Mesenchymal stem cell (in vitro differentiated cells and primary cell): ENCODE data around the gene NINJ2.

Experiments
- DNase-seq: peaks from one replicate; pipeline ENCODE4 v3.0.0-alpha.2; 2013
- H2AFZ ChIP-seq: one replicate; pipeline ENCODE4 v1.6.1; 2013; ENCODE audit warnings: low read depth, mild to moderate bottlenecking, control low read depth, inconsistent platforms, low read length, moderate library complexity
- H2AK5ac ChIP-seq: 2 replicates; pipeline ENCODE4 v1.6.1; 2013; ENCODE audit warnings: low read length, moderate library complexity, mild to moderate bottlenecking, inconsistent platforms; ENCODE audit not compliant: severe bottlenecking
- H2BK120ac ChIP-seq: one replicate; pipeline ENCODE4 v1.6.1; 2013; ENCODE audit warnings: low read depth, mild to moderate bottlenecking, inconsistent platforms, low read length, moderate library complexity
- H2BK12ac ChIP-seq, 2 experiments: one replicate each; pipeline ENCODE4 v1.6.1; 2013; ENCODE audit warnings: inconsistent platforms in 2 of 2, low read length in 2 of 2, mild to moderate bottlenecking in 2 of 2, moderate library complexity in 2 of 2, control low read depth in 1 of 2
- H2BK15ac ChIP-seq: one replicate; pipeline ENCODE4 v1.6.1; 2013; ENCODE audit warnings: mild to moderate bottlenecking, low read depth, inconsistent platforms; ENCODE audit not compliant: poor library complexity, severe bottlenecking
- H2BK5ac ChIP-seq: 2 replicates; pipeline ENCODE4 v1.6.1; 2013; ENCODE audit warnings: low read depth, mild to moderate bottlenecking, low read length, control low read depth, inconsistent platforms; ENCODE audit not compliant: poor library complexity, severe bottlenecking
- H3K14ac ChIP-seq, 2 experiments: one replicate each; pipeline ENCODE4 v1.6.1; 2013; ENCODE audit warnings: inconsistent platforms in 2 of 2, low read length in 2 of 2, control low read depth in 1 of 2, mild to moderate bottlenecking in 1 of 2, moderate library complexity in 1 of 2
- H3K18ac ChIP-seq, 2 experiments: one replicate each; pipeline ENCODE4 v1.6.1; 2013; ENCODE audit warnings: inconsistent platforms in 2 of 2, low read length in 2 of 2, control low read depth in 1 of 2, low read depth in 1 of 2, mild to moderate bottlenecking in 1 of 2
- H3K23ac ChIP-seq, 2 experiments: one replicate each; pipeline ENCODE4 v1.6.1; 2013; ENCODE audit warnings: inconsistent platforms in 2 of 2, low read length in 2 of 2, mild to moderate bottlenecking in 2 of 2, moderate library complexity in 2 of 2, control low read depth in 1 of 2
- H3K27ac ChIP-seq: 2 replicates; pipeline ENCODE4 v1.5.1; 2013; ENCODE audit warnings: mild to moderate bottlenecking, moderate library complexity, low read length, control low read depth, inconsistent platforms; ENCODE audit not compliant: poor library complexity, severe bottlenecking
- H3K27me3 ChIP-seq, 2 experiments: 2 replicates each; pipeline versions ENCODE4 v1.6.1 to v1.7.0; 2013; ENCODE audit warnings: low read length in 2 of 2, mild to moderate bottlenecking in 2 of 2, moderate library complexity in 2 of 2, control low read depth in 1 of 2, inconsistent platforms in 1 of 2; ENCODE audit not compliant: control insufficient read depth in 1 of 2, insufficient read depth in 1 of 2
- H3K36me3 ChIP-seq, 2 experiments: 2 replicates each; pipeline versions ENCODE4 v1.6.1 to v1.7.0; 2013; ENCODE audit warnings: low read length in 2 of 2, control low read depth in 1 of 2, inconsistent platforms in 1 of 2, low read depth in 1 of 2, mild to moderate bottlenecking in 1 of 2; ENCODE audit not compliant: insufficient read depth in 2 of 2, control insufficient read depth in 1 of 2
- H3K4ac ChIP-seq, 2 experiments: one replicate each; pipeline ENCODE4 v1.6.1; 2013; ENCODE audit warnings: inconsistent platforms in 2 of 2, low read length in 2 of 2, mild to moderate bottlenecking in 2 of 2, moderate library complexity in 2 of 2, control low read depth in 1 of 2, low read depth in 1 of 2
- H3K4me1 ChIP-seq: 2 replicates; pipeline ENCODE4 v1.6.1; 2013; ENCODE audit warnings: low read depth, low read length, control low read depth; ENCODE audit not compliant: control insufficient read depth, insufficient read depth
- H3K4me2 ChIP-seq: 2 replicates; pipeline ENCODE4 v1.6.1; 2013; ENCODE audit warnings: low read length, mild to moderate bottlenecking, inconsistent platforms; ENCODE audit not compliant: poor library complexity, severe bottlenecking
- H3K4me3 ChIP-seq, 2 experiments: 2 replicates each; pipeline versions ENCODE4 v1.5.1 to v1.7.0; 2013; ENCODE audit warnings: low read length in 2 of 2, mild to moderate bottlenecking in 2 of 2, control low read depth in 1 of 2, low read depth in 1 of 2; ENCODE audit not compliant: insufficient read depth in 1 of 2
- H3K79me1 ChIP-seq: replicated peaks from 2 replicates; pipeline ENCODE4 v1.6.1; 2013; ENCODE audit warnings: mild to moderate bottlenecking, control low read depth, low read length, inconsistent platforms; ENCODE audit not compliant: poor library complexity, severe bottlenecking
- H3K9ac ChIP-seq: 2 replicates; pipeline ENCODE4 v1.7.0; 2013; ENCODE audit warnings: mild to moderate bottlenecking, low read length, moderate library complexity
- H3K9me3 ChIP-seq: 2 replicates; pipeline ENCODE4 v1.7.0; 2013; ENCODE audit warnings: mild to moderate bottlenecking, low read length; ENCODE audit not compliant: control insufficient read depth
- H4K8ac ChIP-seq: one replicate; pipeline ENCODE4 v1.6.1; 2013; ENCODE audit warnings: inconsistent platforms, mild to moderate bottlenecking, low read length, moderate library complexity
- H4K91ac ChIP-seq: one replicate; pipeline ENCODE4 v1.6.1; 2013; ENCODE audit warnings: mild to moderate bottlenecking, low read length, inconsistent platforms
- WGBS: methylation state at CpG from one replicate; pipeline ENCODE4 v1.1.7; 2013; ENCODE audit warnings: mixed read lengths; 5-methylcytosine and 5-hydroxymethylcytosine counted together

NINJ2 gene

GRCh38 chr12:543114-543451, 120.2 kb downstream of the NINJ2 start:
- no peak overlapping the region for H3K27ac ChIP-seq
- H3K4me3 ChIP-seq, result no peak overlapping the region
- no peak overlapping the region for H2BK120ac ChIP-seq
- no peaks in the 10 kb centered on the region for H3K79me1 ChIP-seq
- H3K27me3 ChIP-seq, result peaks cover 24 to 40% of the 10 kb centered on the region in 2 experiments
- H2BK15ac ChIP-seq, result no peak overlapping the region
- no peaks in the 10 kb centered on the region for H3K9me3 ChIP-seq
- no peak overlapping the region for H3K14ac ChIP-seq
- no peak overlapping the region for H2AFZ ChIP-seq
- DNase-seq, result no peak
- H3K23ac ChIP-seq, result no peak overlapping the region
- H3K9ac ChIP-seq, result no peak overlapping the region
- H4K8ac ChIP-seq, result no peak overlapping the region
- H3K36me3 ChIP-seq, result no peaks in the 10 kb centered on the region
- no peak overlapping the region for H2BK5ac ChIP-seq
- H3K4me2 ChIP-seq, result no peak overlapping the region
- no peak overlapping the region for H4K91ac ChIP-seq
- no peak overlapping the region for H2AK5ac ChIP-seq
- H3K4ac ChIP-seq, result no peak overlapping the region
- no peak overlapping the region for H2BK12ac ChIP-seq
- no peak overlapping the region for H3K18ac ChIP-seq
- WGBS, result 94% methylated on average over 8 of the region's 9 CpGs
- H3K4me1 ChIP-seq, result peaks cover 10% of the 10 kb centered on the region

- peaks cover 10% of the 10 kb centered on the region for H3K4me1 ChIP-seq
- H4K91ac ChIP-seq, result no peak overlapping the region
- no peak overlapping the region for H2BK120ac ChIP-seq
- no peak overlapping the region for H2BK5ac ChIP-seq
- no peak overlapping the region for H4K8ac ChIP-seq
- H3K14ac ChIP-seq, result no peak overlapping the region
- H2AK5ac ChIP-seq, result no peak overlapping the region
- no peaks in the 10 kb centered on the region for H3K36me3 ChIP-seq
- no peak for DNase-seq
- H3K18ac ChIP-seq, result no peak overlapping the region
- no peak overlapping the region for H3K23ac ChIP-seq
- H3K9ac ChIP-seq, result no peak overlapping the region
- WGBS, result 49% methylated on average over 5 of the region's 8 CpGs
- no peak overlapping the region for H3K27ac ChIP-seq
- H3K4ac ChIP-seq, result no peak overlapping the region
- H3K9me3 ChIP-seq, result no peaks in the 10 kb centered on the region
- H2AFZ ChIP-seq, result no peak overlapping the region
- H3K27me3 ChIP-seq, result peaks cover 20 to 34% of the 10 kb centered on the region in 2 experiments
- H2BK15ac ChIP-seq, result no peak overlapping the region
- H2BK12ac ChIP-seq, result no peak overlapping the region
- H3K4me2 ChIP-seq, result no peak overlapping the region
- no peak overlapping the region for H3K4me3 ChIP-seq
- no peaks in the 10 kb centered on the region for H3K79me1 ChIP-seq
Observed at GRCh38 chr12:542395-543113, 120.7 kb downstream of the NINJ2 start.

DNA sequence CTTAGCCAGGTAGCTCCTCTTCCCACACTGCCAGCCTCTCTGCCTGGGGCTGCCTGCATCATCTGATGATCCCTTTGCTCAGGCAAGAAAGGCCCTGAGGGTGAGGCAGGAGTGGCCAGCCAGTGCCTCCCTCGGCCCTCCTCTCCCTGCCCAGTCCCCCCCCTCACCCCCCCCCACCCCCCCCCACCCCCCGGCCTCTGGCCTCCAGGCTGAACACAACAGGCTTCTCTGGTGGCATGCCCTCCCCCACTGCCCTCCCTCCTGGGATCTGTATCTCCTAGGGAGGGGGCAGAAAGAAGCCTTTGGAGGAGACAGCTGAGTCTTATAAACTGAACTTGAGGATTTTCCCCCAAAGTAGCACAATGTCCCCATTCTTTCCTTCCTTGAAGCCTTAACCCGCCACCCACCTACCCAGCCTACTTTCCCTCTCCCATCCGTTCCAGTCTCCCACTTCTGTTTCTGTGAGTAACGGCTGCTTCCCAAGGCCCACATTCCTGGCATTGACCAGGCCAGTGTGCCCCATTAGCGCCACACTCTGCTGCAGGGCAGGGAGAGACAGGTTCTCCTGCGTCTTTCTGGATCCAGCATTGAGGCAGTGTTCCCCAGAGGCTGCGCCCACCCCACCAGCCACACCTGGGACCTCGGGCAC, 121.4 kb downstream of the NINJ2 start:
- Histone ChIP-seq H3K18ac (no peak overlapping the region), H3K4ac (no peak overlapping the region), H3K4me1 (peaks cover 8% of the 10 kb centered on the region), H3K36me3 (no peaks in the 10 kb centered on the region), H2BK5ac (no peak overlapping the region), H3K4me2 (no peak overlapping the region), H2BK15ac (no peak overlapping the region), H4K8ac (no peak overlapping the region), H2BK120ac (no peak overlapping the region), H3K4me3 (no peak overlapping the region), H2AK5ac (no peak overlapping the region), H3K27ac (no peak overlapping the region), H3K27me3 (peaks cover 16 to 29% of the 10 kb centered on the region in 2 experiments), H4K91ac (no peak overlapping the region), H3K9ac (no peak overlapping the region), H3K9me3 (no peaks in the 10 kb centered on the region), H3K14ac (peak overlapping the region in 1 of 2 experiments; percentile 77), H2AFZ (no peak overlapping the region), H3K23ac (no peak overlapping the region), H3K79me1 (no peaks in the 10 kb centered on the region), H2BK12ac (no peak overlapping the region)
- 76% methylated on average over 7 of the region's 9 CpGs for WGBS
- DNase-seq, result no peak

DNA sequence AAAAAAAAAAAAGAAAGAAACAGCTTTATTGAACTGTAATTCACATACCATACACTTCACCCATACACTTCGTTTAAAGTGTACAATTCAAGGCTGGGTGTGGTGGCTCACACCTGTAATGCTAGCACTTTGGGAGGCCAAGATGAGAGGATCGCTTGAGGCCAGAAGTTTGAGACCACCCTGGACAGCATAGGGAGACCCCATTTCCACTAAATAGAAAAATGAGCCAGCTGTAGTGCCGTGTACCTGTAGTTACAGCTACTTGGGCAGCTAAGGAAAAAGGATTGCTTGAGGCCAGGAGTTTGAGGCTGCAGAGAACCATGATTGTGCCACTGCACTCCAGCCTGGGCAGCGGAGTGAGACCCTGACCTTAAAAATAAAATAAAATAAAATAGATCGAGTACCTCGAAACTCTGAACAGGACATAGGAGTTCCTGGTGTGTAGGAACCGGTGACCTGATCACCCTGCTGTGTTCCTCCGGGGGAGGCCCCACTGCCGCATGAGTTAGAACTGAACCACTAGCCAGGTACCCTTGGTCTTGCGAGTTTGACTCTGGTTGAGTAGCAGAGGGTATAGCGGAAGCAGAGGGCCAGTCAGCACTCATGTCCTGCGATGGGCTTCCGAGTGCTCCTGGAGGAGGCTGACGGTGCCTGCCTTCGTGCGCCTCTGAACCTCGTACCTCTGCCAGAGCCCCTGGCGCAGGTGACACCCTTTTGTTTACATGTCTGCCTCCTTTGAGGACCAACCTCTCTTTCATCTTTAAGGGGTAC, 123.5 kb downstream of the NINJ2 start:
- H3K9me3 ChIP-seq, result no peaks in the 10 kb centered on the region
- no peak overlapping the region for H2BK5ac ChIP-seq
- H2AFZ ChIP-seq, result no peak overlapping the region
- H2BK12ac ChIP-seq, result peak overlapping the region in 1 of 2 experiments; percentile 74
- peaks cover 8 to 19% of the 10 kb centered on the region in 2 experiments for H3K27me3 ChIP-seq
- no peak overlapping the region for H3K14ac ChIP-seq
- H3K18ac ChIP-seq, result peak overlapping the region in 1 of 2 experiments; percentile 22
- no peak overlapping the region for H4K91ac ChIP-seq
- DNase-seq, result no peak
- WGBS, result 94% methylated on average over 18 of the region's 18 CpGs
- H3K4ac ChIP-seq, result no peak overlapping the region
- no peak overlapping the region for H2BK15ac ChIP-seq
- H3K4me3 ChIP-seq, result no peak overlapping the region
- no peak overlapping the region for H3K4me2 ChIP-seq
- peak overlapping the region; percentile 1 for H3K9ac ChIP-seq
- H2AK5ac ChIP-seq, result no peak overlapping the region
- no peaks in the 10 kb centered on the region for H3K79me1 ChIP-seq
- H4K8ac ChIP-seq, result no peak overlapping the region
- no peak overlapping the region for H3K23ac ChIP-seq
- no peak overlapping the region for H3K27ac ChIP-seq
- H3K4me1 ChIP-seq, result peaks cover 5% of the 10 kb centered on the region
- no peak overlapping the region for H2BK120ac ChIP-seq
- no peaks in the 10 kb centered on the region for H3K36me3 ChIP-seq
